Neural progenitor cell (in vitro differentiated cells): ENCODE results near the gene ZNF469.

Experiments
- EZH2 ChIP-seq: fragments of 200-600 bp; sonication (generic); IDR thresholded peaks from 2 replicates; pipeline ENCODE4 v1.6.1; 2017; ENCODE audit warnings: antibody characterized with exemption, mild to moderate bottlenecking, moderate library complexity
- TF ChIP-seq, protein P1 (sequence below): fragments of 200-600 bp; sonication (generic); IDR thresholded peaks from 2 replicates; pipeline ENCODE4 v1.5.1; 2017; ENCODE audit warnings: antibody characterized with exemption, mild to moderate bottlenecking

DNA sequence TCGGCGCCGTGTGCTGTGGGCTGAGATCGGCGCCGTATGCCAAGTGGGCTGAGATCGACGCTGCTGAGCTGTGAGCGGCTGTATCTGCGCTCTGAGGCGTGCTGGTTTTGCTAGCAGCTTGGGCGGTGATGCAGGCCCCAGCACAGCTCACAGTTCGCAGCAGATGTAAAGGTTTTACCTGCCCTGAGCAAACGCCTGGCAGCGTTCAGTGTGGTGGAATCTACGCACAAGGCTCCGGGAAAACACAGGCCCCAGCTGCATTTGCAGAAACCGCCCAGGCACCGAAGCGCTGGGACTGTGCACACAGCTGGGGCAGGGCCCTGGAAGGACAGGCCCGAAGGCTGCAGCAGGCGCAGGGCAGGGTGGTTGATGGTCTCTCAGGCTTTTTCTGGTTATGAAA, 8.0 kb upstream of the ZNF469 start:
- TF ChIP-seq, protein P1, sequence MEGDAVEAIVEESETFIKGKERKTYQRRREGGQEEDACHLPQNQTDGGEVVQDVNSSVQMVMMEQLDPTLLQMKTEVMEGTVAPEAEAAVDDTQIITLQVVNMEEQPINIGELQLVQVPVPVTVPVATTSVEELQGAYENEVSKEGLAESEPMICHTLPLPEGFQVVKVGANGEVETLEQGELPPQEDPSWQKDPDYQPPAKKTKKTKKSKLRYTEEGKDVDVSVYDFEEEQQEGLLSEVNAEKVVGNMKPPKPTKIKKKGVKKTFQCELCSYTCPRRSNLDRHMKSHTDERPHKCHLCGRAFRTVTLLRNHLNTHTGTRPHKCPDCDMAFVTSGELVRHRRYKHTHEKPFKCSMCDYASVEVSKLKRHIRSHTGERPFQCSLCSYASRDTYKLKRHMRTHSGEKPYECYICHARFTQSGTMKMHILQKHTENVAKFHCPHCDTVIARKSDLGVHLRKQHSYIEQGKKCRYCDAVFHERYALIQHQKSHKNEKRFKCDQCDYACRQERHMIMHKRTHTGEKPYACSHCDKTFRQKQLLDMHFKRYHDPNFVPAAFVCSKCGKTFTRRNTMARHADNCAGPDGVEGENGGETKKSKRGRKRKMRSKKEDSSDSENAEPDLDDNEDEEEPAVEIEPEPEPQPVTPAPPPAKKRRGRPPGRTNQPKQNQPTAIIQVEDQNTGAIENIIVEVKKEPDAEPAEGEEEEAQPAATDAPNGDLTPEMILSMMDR = no peak
- no peak for TF ChIP-seq EZH2
